Karpas-422 (cell line): Measurements from ENCODE around the gene CC2D1A. TPM values are rescaled to one million over a fixed set of nuclear protein-coding genes. Genes with fewer than 3 reads are reported as not detected.
A peak's percentile ranks its signal among the peaks of the same experiment; 100 is the strongest.

Source experiments
- DNase-seq: peaks from one replicate; pipeline ENCODE4 v3.0.0-alpha.2; 2015
- H2AFZ ChIP-seq: fragments of 200-600 bp; sonication (generic); 2 replicates; pipeline ENCODE4 v1.6.1; 2014; ENCODE audit warnings: antibody characterized with exemption, low read length, mixed read lengths
- H3K27ac ChIP-seq: fragments of 200-600 bp; sonication (generic); 2 replicates; pipeline ENCODE4 v1.5.1; 2014; ENCODE audit warnings: mild to moderate bottlenecking, low read length, moderate library complexity
- H3K27me3 ChIP-seq: fragments of 200-600 bp; sonication (generic); 2 replicates; pipeline ENCODE4 v1.6.1; 2014; ENCODE audit warnings: low read length, mixed read lengths
- H3K36me3 ChIP-seq: fragments of 200-600 bp; sonication (generic); 2 replicates; pipeline ENCODE4 v1.6.1; 2014; ENCODE audit warnings: low read length, mixed read lengths; ENCODE audit not compliant: insufficient read depth
- H3K4me1 ChIP-seq: fragments of 200-600 bp; sonication (generic); 2 replicates; pipeline ENCODE4 v1.6.1; 2014; ENCODE audit warnings: mild to moderate bottlenecking, low read length, mixed read lengths
- H3K4me2 ChIP-seq: fragments of 200-600 bp; sonication (generic); 2 replicates; pipeline ENCODE4 v1.6.1; 2014; ENCODE audit warnings: low read length, low read depth, mild to moderate bottlenecking; ENCODE audit not compliant: poor library complexity, severe bottlenecking
- H3K4me3 ChIP-seq: fragments of 200-600 bp; sonication (generic); 2 replicates; pipeline ENCODE4 v1.5.1; 2014; ENCODE audit warnings: mild to moderate bottlenecking, antibody characterized with exemption, low read length, mixed read lengths
- H3K79me2 ChIP-seq: fragments of 200-600 bp; sonication (generic); 2 replicates; pipeline ENCODE4 v1.6.1; 2014; ENCODE audit warnings: mild to moderate bottlenecking, low read length, mixed read lengths
- H3K9ac ChIP-seq: fragments of 200-600 bp; sonication (generic); 2 replicates; pipeline ENCODE4 v1.6.0; 2014; ENCODE audit warnings: low read length
- H3K9me2 ChIP-seq: fragments of 200-600 bp; sonication (generic), shearing (Covaris generic); replicated peaks from 2 replicates; pipeline ENCODE4 v1.6.0; 2014; ENCODE audit warnings: mild to moderate bottlenecking, low read length, moderate library complexity; ENCODE audit not compliant: insufficient read depth
- H3K9me3 ChIP-seq: fragments of 300-700, 200-600 bp; sonication (generic); 2 replicates; pipeline ENCODE4 v1.6.1; 2014; ENCODE audit warnings: low read length, mixed read lengths
- H4K20me1 ChIP-seq: fragments of 200-600 bp; sonication (generic); 2 replicates; pipeline ENCODE4 v1.6.1; 2014; ENCODE audit warnings: mild to moderate bottlenecking, antibody characterized with exemption, low read length, low read depth; ENCODE audit not compliant: insufficient read depth
- total RNA-seq: library from RNA; depleted of rRNA; stranded (reverse); fragments of >200 nt; shearing (Covaris generic); gene quantifications from 2 replicates; pipeline ENCODE4 v1.2.3, GENCODE V29; 2014; ENCODE audit warnings: low replicate concordance

CC2D1A gene
- total RNA-seq, 1 experiment from 2014 or later: 9.9 TPM

GRCh38 chr19:13906521-13906904, 512 bp downstream of the CC2D1A start:
- peaks cover 11% of the 10 kb centered on the region for H3K4me1 ChIP-seq
- no peak overlapping the region for H3K27ac ChIP-seq
- H3K79me2 ChIP-seq: peaks cover 10% of the 10 kb centered on the region
- peak overlapping the region; percentile 82 for H3K4me2 ChIP-seq
- no peaks in the 10 kb centered on the region for H4K20me1 ChIP-seq
- H3K27me3 ChIP-seq: no peaks in the 10 kb centered on the region
- peak overlapping the region; percentile 66 for H2AFZ ChIP-seq
- H3K36me3 ChIP-seq: no peaks in the 10 kb centered on the region
- H3K4me3 ChIP-seq: peak overlapping the region; percentile 87
- H3K9me3 ChIP-seq: no peaks in the 10 kb centered on the region
- peak; percentile 50 for DNase-seq
- peak overlapping the region; percentile 84 for H3K9ac ChIP-seq
- no peaks in the 10 kb centered on the region for H3K9me2 ChIP-seq

- Histone ChIP-seq H3K9me2 (no peaks in the 10 kb centered on the region), H3K27ac (no peak overlapping the region), H3K4me3 (peak overlapping the region; percentile 87), H2AFZ (no peak overlapping the region), H3K27me3 (no peaks in the 10 kb centered on the region), H4K20me1 (no peaks in the 10 kb centered on the region), H3K79me2 (peaks cover 10% of the 10 kb centered on the region), H3K36me3 (no peaks in the 10 kb centered on the region), H3K4me1 (peaks cover 11% of the 10 kb centered on the region), H3K9me3 (no peaks in the 10 kb centered on the region), H3K9ac (peak overlapping the region; percentile 84), H3K4me2 (peak overlapping the region; percentile 82)
- DNase-seq: no peak
Observed at GRCh38 chr19:13906910-13907309, 909 bp downstream of the CC2D1A start.

GRCh38 chr19:13908674-13909073, 2.7 kb downstream of the CC2D1A start:
- H3K79me2 ChIP-seq: peaks cover 10% of the 10 kb centered on the region
- H3K4me3 ChIP-seq: no peak overlapping the region
- no peak overlapping the region for H2AFZ ChIP-seq
- H3K9me2 ChIP-seq: no peaks in the 10 kb centered on the region
- no peaks in the 10 kb centered on the region for H3K9me3 ChIP-seq
- no peak for DNase-seq
- H3K4me2 ChIP-seq: no peak overlapping the region
- H3K9ac ChIP-seq: no peak overlapping the region
- H3K27me3 ChIP-seq: no peaks in the 10 kb centered on the region
- H3K27ac ChIP-seq: no peak overlapping the region
- H3K4me1 ChIP-seq: peaks cover 11% of the 10 kb centered on the region
- H3K36me3 ChIP-seq: no peaks in the 10 kb centered on the region
- H4K20me1 ChIP-seq: no peaks in the 10 kb centered on the region

GRCh38 chr19:13909430-13909829, 3.4 kb downstream of the CC2D1A start:
- H3K27ac ChIP-seq: no peak overlapping the region
- H3K36me3 ChIP-seq: no peaks in the 10 kb centered on the region
- H3K9ac ChIP-seq: no peak overlapping the region
- H3K9me2 ChIP-seq: no peaks in the 10 kb centered on the region
- H3K27me3 ChIP-seq: no peaks in the 10 kb centered on the region
- H2AFZ ChIP-seq: no peak overlapping the region
- no peak overlapping the region for H3K4me3 ChIP-seq
- no peaks in the 10 kb centered on the region for H3K9me3 ChIP-seq
- H3K4me1 ChIP-seq: peaks cover 11% of the 10 kb centered on the region
- no peaks in the 10 kb centered on the region for H4K20me1 ChIP-seq
- DNase-seq: no peak
- peaks cover 10% of the 10 kb centered on the region for H3K79me2 ChIP-seq
- H3K4me2 ChIP-seq: no peak overlapping the region

- H3K9me3 ChIP-seq: no peaks in the 10 kb centered on the region
- no peaks in the 10 kb centered on the region; the same call in 1 of the 2 replicates for H3K36me3 ChIP-seq
- no peak overlapping the region for H3K4me2 ChIP-seq
- no peaks in the 10 kb centered on the region for H3K79me2 ChIP-seq
- no peak overlapping the region for H2AFZ ChIP-seq
- no peak overlapping the region for H3K27ac ChIP-seq
- no peaks in the 10 kb centered on the region for H3K4me1 ChIP-seq
- H3K4me3 ChIP-seq: no peak overlapping the region
- no peaks in the 10 kb centered on the region for H3K27me3 ChIP-seq
- no peaks in the 10 kb centered on the region for H3K9me2 ChIP-seq
- no peaks in the 10 kb centered on the region for H4K20me1 ChIP-seq
- no peak overlapping the region for H3K9ac ChIP-seq
- DNase-seq: no peak
Observed at GRCh38 chr19:13913352-13913751, 7.4 kb downstream of the CC2D1A start.

- Histone ChIP-seq H2AFZ (no peak overlapping the region), H3K27me3 (no peaks in the 10 kb centered on the region), H3K4me1 (no peaks in the 10 kb centered on the region), H3K9me3 (no peaks in the 10 kb centered on the region), H3K9ac (no peak overlapping the region), H3K27ac (no peak overlapping the region), H4K20me1 (no peaks in the 10 kb centered on the region), H3K4me2 (no peak overlapping the region), H3K9me2 (no peaks in the 10 kb centered on the region), H3K36me3 (peaks cover 10% of the 10 kb centered on the region), H3K79me2 (no peaks in the 10 kb centered on the region), H3K4me3 (no peak overlapping the region)
- DNase-seq: no peak
Observed at GRCh38 chr19:13914777-13915176, 8.8 kb downstream of the CC2D1A start.

- peaks cover 34% of the 10 kb centered on the region for H3K36me3 ChIP-seq
- H3K27me3 ChIP-seq: no peaks in the 10 kb centered on the region
- H2AFZ ChIP-seq: no peak overlapping the region
- H3K4me3 ChIP-seq: no peak overlapping the region
- no peaks in the 10 kb centered on the region for H3K9me2 ChIP-seq
- DNase-seq: no peak
- no peaks in the 10 kb centered on the region for H3K79me2 ChIP-seq
- no peaks in the 10 kb centered on the region for H4K20me1 ChIP-seq
- peaks cover 5% of the 10 kb centered on the region for H3K9me3 ChIP-seq
- H3K4me1 ChIP-seq: no peaks in the 10 kb centered on the region
- H3K4me2 ChIP-seq: no peak overlapping the region
- H3K9ac ChIP-seq: no peak overlapping the region
- no peak overlapping the region for H3K27ac ChIP-seq
Observed at GRCh38 chr19:13917888-13918406, 11.9 kb downstream of the CC2D1A start.

GRCh38 chr19:13918726-13919411, 12.9 kb downstream of the CC2D1A start:
- no peaks in the 10 kb centered on the region for H4K20me1 ChIP-seq
- no peak overlapping the region for H3K4me3 ChIP-seq
- H3K4me1 ChIP-seq: no peaks in the 10 kb centered on the region
- no peaks in the 10 kb centered on the region for H3K9me2 ChIP-seq
- no peak overlapping the region for H3K27ac ChIP-seq
- no peak for DNase-seq
- H3K4me2 ChIP-seq: no peak overlapping the region
- peaks cover 34% of the 10 kb centered on the region for H3K36me3 ChIP-seq
- peaks cover 5% of the 10 kb centered on the region for H3K9me3 ChIP-seq
- H3K79me2 ChIP-seq: no peaks in the 10 kb centered on the region
- H2AFZ ChIP-seq: no peak overlapping the region
- H3K9ac ChIP-seq: no peak overlapping the region
- H3K27me3 ChIP-seq: no peaks in the 10 kb centered on the region
